GM12875 (cell line): Measurements from ENCODE around the gene MRNIP.

ENCODE experiments used
- H3K4me3 ChIP-seq: one replicate; pipeline ENCODE4 v1.5.1; 2011; ENCODE audit warnings: low read depth, low read length, control low read depth
- CTCF ChIP-seq: IDR thresholded peaks from 2 replicates; pipeline ENCODE4 v1.5.1; 2011; ENCODE audit warnings: low read depth, mild to moderate bottlenecking, control low read depth, inconsistent platforms, low read length, moderate library complexity, borderline replicate concordance; ENCODE audit not compliant: insufficient read depth

Gene MRNIP

DNA sequence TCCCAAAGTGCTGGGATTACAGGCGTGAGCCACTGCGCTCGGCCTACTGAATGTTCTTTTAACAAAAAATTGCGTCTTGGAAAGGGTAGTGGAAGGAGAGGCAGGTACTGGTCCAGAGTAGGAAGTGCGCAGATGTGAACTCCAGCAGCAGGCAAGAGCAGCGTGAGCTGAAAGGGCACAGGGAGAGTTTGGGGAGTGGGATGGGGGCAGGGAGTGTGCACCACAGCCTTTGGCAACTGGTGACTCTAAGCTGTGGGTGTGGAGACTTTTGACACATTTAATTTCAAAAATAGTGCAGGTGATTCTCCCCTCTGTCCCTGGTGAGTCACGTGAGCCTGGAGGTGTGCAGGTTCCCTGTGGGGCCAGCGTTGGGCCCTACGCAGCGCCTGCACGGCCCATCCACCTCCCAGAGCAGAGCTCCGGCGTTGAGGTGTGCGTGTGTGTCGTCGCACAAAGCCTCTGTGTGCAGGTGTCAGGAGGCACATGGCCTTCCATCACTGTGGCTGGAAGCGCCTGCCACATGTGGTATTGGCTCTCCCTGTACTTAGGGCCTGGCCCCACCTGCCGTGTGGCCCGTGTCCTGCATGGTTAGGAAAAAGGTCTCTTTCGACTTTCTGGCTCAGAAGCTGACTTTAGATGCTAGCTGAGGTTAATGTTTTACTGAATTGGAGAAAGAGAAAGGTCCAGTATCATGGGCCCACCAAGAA is 26.4 kb downstream of the MRNIP start:
- H3K4me3 ChIP-seq, result no peak overlapping the region
- TF ChIP-seq CTCF, result no peak

- no peak overlapping the region for H3K4me3 ChIP-seq
- TF ChIP-seq CTCF, result no peak
These were observed 27.7 kb downstream of the MRNIP start for GRCh38 chr5:179830818-179831468.

DNA sequence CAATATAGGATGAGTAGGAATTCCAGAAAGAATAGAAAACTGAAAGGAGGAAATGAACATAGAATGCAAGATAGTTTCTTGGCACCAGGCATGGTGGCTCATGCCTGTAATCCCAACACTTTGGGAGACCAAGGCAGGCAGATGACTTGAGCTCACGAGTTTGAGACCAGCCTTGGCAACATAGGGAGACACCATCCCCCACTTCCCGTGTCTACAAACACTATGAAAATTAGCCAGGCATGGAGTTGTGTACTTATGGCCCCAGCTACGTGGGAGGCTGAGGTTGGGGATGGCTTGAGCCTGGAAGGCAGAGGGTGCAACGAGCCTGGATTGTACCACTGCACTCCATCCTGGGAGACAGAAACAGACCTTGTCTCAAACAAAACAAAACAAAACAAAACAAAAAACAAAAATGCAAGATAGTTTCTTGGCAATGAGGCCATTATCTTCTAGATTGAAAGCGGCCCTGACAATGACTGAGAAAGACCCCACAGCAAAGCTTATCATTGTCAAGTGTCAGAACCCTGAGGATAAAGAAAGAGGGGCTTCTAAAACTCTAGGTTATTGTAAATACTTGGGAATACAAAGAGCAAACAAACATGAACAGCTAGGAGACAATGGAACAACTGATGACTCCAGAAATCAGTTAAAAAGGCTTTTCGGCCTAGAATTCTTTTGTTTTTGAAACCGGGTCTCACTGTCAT is 28.7 kb downstream of the MRNIP start:
- no peak overlapping the region for H3K4me3 ChIP-seq
- no peak for TF ChIP-seq CTCF

DNA sequence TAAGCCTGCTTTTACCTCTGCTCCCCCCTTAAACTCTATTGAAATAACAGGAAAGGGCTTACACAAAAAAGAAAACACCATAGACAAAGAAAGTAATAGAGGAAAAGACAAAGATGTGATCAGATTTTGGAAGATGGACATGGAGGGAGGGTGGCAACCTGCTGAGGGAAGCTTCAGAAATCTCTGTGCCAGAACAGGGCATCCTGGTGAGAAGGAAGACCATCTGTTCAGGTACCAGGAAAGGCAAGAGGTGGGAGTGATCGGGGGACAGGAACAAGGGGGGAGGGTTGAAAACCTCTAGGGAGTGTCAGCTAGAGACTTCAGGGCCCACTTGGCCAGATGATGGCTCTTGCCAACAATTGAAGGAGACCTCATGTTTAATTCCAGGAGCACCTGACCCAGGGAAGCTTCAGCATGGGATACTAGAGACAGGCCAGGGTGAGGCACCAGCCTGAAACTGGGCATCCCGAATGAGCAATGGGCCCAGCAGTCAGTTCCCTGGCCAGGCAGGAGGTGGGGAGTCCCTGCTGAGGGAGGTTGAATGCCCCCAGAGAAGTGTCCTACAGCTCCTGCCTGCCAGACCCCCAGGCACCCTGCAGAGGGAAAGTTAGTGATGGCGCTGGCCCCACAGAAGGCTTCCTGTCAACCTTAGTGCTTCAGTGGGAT is 29.7 kb downstream of the MRNIP start:
- no peak for TF ChIP-seq CTCF
- no peak overlapping the region for H3K4me3 ChIP-seq

DNA sequence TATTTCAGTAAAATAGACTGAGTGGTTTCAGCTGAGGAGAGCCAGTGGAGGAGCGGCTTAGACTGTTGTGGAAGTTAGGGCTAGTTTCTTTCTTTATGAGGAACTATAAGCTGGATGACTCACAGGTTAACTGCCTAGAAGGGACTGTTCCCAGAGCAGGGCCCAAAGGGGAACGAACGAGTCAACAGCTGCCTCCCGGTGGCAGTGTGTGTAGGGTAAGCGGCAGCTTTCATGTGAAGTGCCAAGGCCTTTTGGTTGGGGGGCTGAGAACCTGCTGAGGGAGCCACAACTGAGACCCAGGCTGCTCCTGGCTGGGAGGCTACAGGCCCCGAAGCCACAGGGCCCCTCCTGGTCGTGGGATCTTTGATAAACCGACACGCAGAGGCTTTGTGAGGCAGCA is 30.9 kb downstream of the MRNIP start:
- no peak for TF ChIP-seq CTCF

GRCh38 chr5:179825655-179826182 is 32.9 kb downstream of the MRNIP start:
- no peak overlapping the region for H3K4me3 ChIP-seq
- TF ChIP-seq CTCF, result no peak

More for the DNA sequence above, 30.9 kb downstream of the MRNIP start:
- no peak overlapping the region for H3K4me3 ChIP-seq
